Testis (tissue), 3 donors: Measurements from ENCODE around the gene SCNM1. TPM values are rescaled to one million over a fixed set of nuclear protein-coding genes. Genes with fewer than 3 reads are reported as not detected.

Source experiments
- DNase-seq: peaks from one replicate; pipeline ENCODE4 v3.0.0-alpha.2; 2019
- H3K27ac ChIP-seq, 2 donors: fragments of 200-600 bp; sonication (generic); one replicate each; pipeline ENCODE4 v1.5.1; 2019
- H3K27me3 ChIP-seq: fragments of 200-600 bp; sonication (generic); one replicate; pipeline ENCODE4 v1.5.1; 2019
- H3K36me3 ChIP-seq: fragments of 200-600 bp; sonication (generic); one replicate; pipeline ENCODE4 v1.5.1; 2017; ENCODE audit warnings: low read depth; ENCODE audit errors: missing control alignments
- H3K4me1 ChIP-seq: fragments of 200-600 bp; sonication (generic); one replicate; pipeline ENCODE4 v1.5.1; 2019
- H3K4me3 ChIP-seq, 2 donors: fragments of 200-600 bp; sonication (generic); one replicate each; pipeline ENCODE4 v1.5.1; 2017 to 2019
- H3K9me3 ChIP-seq: fragments of 200-600 bp; sonication (generic); one replicate; pipeline ENCODE4 v1.5.1; 2017
- CTCF ChIP-seq, 3 experiments: fragments of 450-650 bp in 2 of 3; fragments of 200-600 bp in 1 of 3; sonication (generic) in 1 of 3; IDR thresholded peaks; one replicate each; pipeline ENCODE4 v1.5.1; 2016 to 2019; ENCODE audit warnings: antibody characterized with exemption in 3 of 3, mild to moderate bottlenecking in 2 of 3, moderate library complexity in 1 of 3
- POLR2A ChIP-seq: fragments of 450-650 bp; IDR thresholded peaks from one replicate; pipeline ENCODE4 v1.6.1; 2017; ENCODE audit warnings: antibody characterized with exemption, mild to moderate bottlenecking, moderate library complexity
- WGBS, 2 donors: methylation state at CpG; one replicate each; pipeline ENCODE4 v1.1.5; 2018; 5-methylcytosine and 5-hydroxymethylcytosine counted together
- intact Hi-C: fragments of 100-400 bp; cut with DNase I; formaldehyde crosslinking; loops from one replicate; pipeline ENCODE4 v1.15.1; 2023; ENCODE audit warnings: low total_unique reads
- polyA plus RNA-seq: library from polyadenylated mRNA; stranded (reverse); fragments of 350-450 nt; fragmentation: Illumina TruSeq; extraction: RNeasy Lipid Tissue Mini Kit (QIAGEN cat#74804); gene quantifications from one replicate; pipeline ENCODE4 v1.2.3, GENCODE V29; 2014; ENCODE audit warnings: low read depth, low replicate concordance; ENCODE audit not compliant: insufficient read depth
- total RNA-seq, 2 donors: library from RNA; depleted of rRNA; stranded (reverse); fragments of >200 nt; gene quantifications; one replicate each; pipeline ENCODE4 v1.2.3, GENCODE V29; 2016

The SCNM1 gene
- total and polyA plus RNA-seq, 3 donors from 2014 or later = 27.5 to 46.0 (median 31.7) TPM

- intact Hi-C loops = no loop called here
- 2 to 3% methylated on average over 15 of the region's 15 CpGs for WGBS, 2 donors
- DNase-seq = peak; percentile 60
- no peaks in the 10 kb centered on the region for H3K27me3 ChIP-seq
- peak overlapping the region; percentile 67 to 88 for H3K4me3 ChIP-seq
- TF ChIP-seq CTCF (IDR thresholded peaks at IDR 0.05) (no peak), POLR2A (no peak)
- H3K36me3 ChIP-seq = no peaks in the 10 kb centered on the region
- peak overlapping the region; percentile 66 to 81 for H3K27ac ChIP-seq
- peaks cover 15% of the 10 kb centered on the region for H3K4me1 ChIP-seq
- no peaks in the 10 kb centered on the region for H3K9me3 ChIP-seq
Measured at GRCh38 chr1:151165281-151165737, 635 bp upstream of the SCNM1 start.

GRCh38 chr1:151166505-151166956 is 587 bp downstream of the SCNM1 start:
- intact Hi-C loops = no loop called here
- Histone ChIP-seq H3K9me3 (no peaks in the 10 kb centered on the region), H3K4me1 (peaks cover 15% of the 10 kb centered on the region), H3K27ac (peak overlapping the region; percentile 2 to 73), H3K36me3 (no peaks in the 10 kb centered on the region), H3K27me3 (no peaks in the 10 kb centered on the region), H3K4me3 (peak overlapping the region; percentile 67 to 88)
- no peak for DNase-seq
- no peak for TF ChIP-seq POLR2A
- TF ChIP-seq CTCF (IDR thresholded peaks at IDR 0.05) = no peak
- WGBS, 2 donors = 3 to 4% methylated on average over 15 of the region's 15 CpGs

GRCh38 chr1:151167116-151167515 is 1.2 kb downstream of the SCNM1 start:
- Histone ChIP-seq H3K4me3 (peak overlapping the region in 1 of 2 donors; percentile 67), H3K27me3 (no peaks in the 10 kb centered on the region), H3K4me1 (peaks cover 15% of the 10 kb centered on the region), H3K27ac (no peak overlapping the region), H3K9me3 (no peaks in the 10 kb centered on the region), H3K36me3 (no peaks in the 10 kb centered on the region)
- intact Hi-C loops = no loop called here
- WGBS, 2 donors = 55 to 73% methylated on average over 6 of the region's 6 CpGs
- no peak for DNase-seq
- TF ChIP-seq POLR2A = no peak
- TF ChIP-seq CTCF (IDR thresholded peaks at IDR 0.05) = no peak

GRCh38 chr1:151171190-151171589 is 5.2 kb downstream of the SCNM1 start:
- Histone ChIP-seq H3K36me3 (no peaks in the 10 kb centered on the region), H3K9me3 (no peaks in the 10 kb centered on the region), H3K4me1 (peaks cover 5% of the 10 kb centered on the region), H3K27me3 (no peaks in the 10 kb centered on the region), H3K4me3 (no peak overlapping the region), H3K27ac (no peak overlapping the region)
- 78 to 91% methylated on average over 5 of the region's 5 CpGs for WGBS, 2 donors
- TF ChIP-seq POLR2A (no peak), CTCF (IDR thresholded peaks at IDR 0.05) (no peak)
- intact Hi-C loops = no loop called here
- no peak for DNase-seq

- no peak overlapping the region for H3K4me3 ChIP-seq
- H3K27me3 ChIP-seq = no peaks in the 10 kb centered on the region
- TF ChIP-seq CTCF (IDR thresholded peaks at IDR 0.05) (no peak), POLR2A (no peak)
- no peak overlapping the region for H3K27ac ChIP-seq
- no peak for DNase-seq
- H3K9me3 ChIP-seq = no peaks in the 10 kb centered on the region
- 64 to 77% methylated on average over 6 of the region's 6 CpGs for WGBS, 2 donors
- intact Hi-C loops = no loop called here
- H3K36me3 ChIP-seq = peaks cover 4% of the 10 kb centered on the region
- H3K4me1 ChIP-seq = no peaks in the 10 kb centered on the region
Measured at GRCh38 chr1:151175041-151175741, 9.2 kb downstream of the SCNM1 start.
